Stimulated activated CD8-positive, alpha-beta memory T cell treated with anti-CD3 and anti-CD28 coated beads, Interleukin-4, amount 100 ng/mL, for 24 hours (primary cell): ENCODE data around the gene ZNF518A.

ENCODE experiments used
- DNase-seq: peaks from one replicate; pipeline ENCODE4 v3.0.0-alpha.2; 2020; ENCODE audit warnings: low read depth

Gene ZNF518A, protein sequence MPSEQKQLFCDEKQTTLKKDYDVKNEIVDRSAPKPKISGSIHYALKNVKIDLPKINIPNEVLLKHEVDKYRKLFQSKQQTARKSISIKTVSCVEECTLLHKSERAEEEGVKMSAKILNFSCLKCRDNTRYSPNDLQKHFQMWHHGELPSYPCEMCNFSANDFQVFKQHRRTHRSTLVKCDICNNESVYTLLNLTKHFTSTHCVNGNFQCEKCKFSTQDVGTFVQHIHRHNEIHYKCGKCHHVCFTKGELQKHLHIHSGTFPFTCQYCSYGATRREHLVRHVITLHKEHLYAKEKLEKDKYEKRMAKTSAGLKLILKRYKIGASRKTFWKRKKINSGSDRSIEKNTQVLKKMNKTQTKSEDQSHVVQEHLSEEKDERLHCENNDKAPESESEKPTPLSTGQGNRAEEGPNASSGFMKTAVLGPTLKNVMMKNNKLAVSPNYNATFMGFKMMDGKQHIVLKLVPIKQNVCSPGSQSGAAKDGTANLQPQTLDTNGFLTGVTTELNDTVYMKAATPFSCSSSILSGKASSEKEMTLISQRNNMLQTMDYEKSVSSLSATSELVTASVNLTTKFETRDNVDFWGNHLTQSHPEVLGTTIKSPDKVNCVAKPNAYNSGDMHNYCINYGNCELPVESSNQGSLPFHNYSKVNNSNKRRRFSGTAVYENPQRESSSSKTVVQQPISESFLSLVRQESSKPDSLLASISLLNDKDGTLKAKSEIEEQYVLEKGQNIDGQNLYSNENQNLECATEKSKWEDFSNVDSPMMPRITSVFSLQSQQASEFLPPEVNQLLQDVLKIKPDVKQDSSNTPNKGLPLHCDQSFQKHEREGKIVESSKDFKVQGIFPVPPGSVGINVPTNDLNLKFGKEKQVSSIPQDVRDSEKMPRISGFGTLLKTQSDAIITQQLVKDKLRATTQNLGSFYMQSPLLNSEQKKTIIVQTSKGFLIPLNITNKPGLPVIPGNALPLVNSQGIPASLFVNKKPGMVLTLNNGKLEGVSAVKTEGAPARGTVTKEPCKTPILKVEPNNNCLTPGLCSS (N-terminal part only)

DNA sequence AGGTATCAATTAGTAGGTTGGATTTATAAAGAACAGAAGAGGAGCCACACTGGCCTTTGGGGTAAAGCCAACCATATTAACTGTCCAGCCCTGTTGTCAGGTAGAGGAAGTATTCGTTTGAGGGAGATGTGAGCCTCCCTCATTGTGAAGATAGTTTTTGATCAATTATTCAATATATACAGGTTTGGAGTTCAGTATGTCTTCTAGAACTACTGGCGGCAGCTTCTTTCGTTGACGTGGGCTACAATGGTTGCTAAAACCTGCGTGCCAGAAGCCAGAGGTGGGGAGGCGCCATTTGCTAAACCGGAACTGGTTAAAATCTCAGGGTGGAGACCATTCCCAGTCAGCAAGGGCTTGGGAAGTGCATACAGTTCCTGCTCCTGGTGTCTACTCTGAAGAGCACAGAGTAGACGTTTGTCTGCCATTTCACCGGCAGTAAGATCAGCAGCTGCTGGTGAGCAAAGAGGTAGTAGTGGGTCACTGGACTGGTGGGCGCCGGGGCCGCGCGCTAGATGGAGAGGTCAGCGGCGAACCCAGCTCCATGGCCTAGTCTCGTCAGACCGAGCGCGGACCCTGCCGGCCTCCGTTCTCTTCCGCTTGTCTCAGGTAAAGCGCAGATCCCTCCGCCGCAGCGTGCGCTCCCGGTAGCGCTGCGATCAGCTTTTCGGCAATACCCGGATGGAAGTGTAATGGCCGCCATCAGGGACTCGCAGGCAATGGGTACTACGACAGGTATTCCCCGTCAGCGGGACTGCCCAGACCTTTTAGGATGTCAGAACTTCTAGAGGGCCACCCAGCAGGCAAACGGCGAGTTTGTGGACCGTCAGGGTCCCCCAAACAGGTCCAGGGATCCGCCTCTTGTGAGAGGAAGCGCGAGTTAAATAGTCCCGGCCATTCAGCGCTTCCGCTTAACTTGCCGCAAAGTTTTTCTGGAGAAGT lies at the start of gene ZNF518A:
Gene ZNF518A (plus strand): TSS at position 911 of the 939 bp plus-strand sequence. CDS start 26,026 bp downstream, outside the sequence.
- peak; percentile 73 for DNase-seq

DNA sequence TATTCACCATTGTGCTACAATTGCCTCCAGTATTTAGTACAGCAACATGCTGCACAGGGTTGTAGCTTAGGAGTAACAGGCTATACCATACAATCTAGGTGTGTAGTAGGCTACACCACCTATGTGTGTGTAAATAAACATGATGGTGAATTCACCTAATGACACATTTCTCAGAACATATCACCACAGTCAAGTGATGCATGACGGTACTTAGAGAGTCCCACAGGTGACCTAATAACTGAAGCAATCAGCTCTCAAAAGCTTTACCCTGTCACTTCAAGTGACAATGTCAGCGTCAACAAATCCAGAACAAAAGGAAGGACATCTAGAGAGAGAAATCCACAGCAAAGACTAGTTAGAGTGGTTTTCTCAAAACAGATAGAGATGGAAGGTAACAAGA lies 47.9 kb upstream of the ZNF518A start:
- DNase-seq: no peak

DNA sequence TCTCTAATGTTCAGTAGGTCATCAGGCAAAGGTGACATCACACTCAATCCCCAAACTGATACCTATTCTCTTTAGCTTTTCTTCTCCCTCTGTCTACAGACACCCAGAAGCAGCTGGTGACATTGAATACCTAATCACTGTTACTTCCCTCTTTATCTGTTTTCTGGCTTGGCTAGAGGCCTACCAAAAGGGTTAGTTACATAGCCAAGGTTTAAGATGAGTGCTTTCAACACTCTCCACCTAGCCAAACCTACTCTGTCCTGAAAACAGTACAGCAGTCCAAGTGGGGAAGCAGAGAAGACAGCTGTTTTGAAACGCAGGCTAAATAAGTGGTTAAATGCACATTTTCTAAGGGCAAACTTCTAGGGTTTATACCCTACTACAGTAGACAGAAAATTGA lies 47.3 kb upstream of the ZNF518A start:
- DNase-seq: no peak

DNA sequence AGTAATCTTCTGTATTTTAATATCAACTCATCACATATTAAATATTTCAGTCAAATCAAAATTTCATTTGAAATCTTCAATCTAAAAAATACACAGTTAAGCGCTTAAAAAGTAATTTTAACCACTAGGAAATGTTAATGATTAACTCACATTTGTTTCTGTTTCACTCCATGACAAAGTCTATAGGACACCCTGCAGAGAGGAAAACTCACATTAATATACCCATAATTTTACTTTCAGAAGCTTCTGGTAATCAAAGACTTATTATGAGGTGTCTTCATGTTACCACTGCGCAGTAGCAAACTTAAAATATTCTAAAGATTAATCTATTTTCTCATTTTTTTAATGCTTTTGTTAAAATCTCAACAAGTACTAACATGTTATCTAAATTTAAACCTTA lies 41.0 kb upstream of the ZNF518A start:
- DNase-seq: no peak

DNA sequence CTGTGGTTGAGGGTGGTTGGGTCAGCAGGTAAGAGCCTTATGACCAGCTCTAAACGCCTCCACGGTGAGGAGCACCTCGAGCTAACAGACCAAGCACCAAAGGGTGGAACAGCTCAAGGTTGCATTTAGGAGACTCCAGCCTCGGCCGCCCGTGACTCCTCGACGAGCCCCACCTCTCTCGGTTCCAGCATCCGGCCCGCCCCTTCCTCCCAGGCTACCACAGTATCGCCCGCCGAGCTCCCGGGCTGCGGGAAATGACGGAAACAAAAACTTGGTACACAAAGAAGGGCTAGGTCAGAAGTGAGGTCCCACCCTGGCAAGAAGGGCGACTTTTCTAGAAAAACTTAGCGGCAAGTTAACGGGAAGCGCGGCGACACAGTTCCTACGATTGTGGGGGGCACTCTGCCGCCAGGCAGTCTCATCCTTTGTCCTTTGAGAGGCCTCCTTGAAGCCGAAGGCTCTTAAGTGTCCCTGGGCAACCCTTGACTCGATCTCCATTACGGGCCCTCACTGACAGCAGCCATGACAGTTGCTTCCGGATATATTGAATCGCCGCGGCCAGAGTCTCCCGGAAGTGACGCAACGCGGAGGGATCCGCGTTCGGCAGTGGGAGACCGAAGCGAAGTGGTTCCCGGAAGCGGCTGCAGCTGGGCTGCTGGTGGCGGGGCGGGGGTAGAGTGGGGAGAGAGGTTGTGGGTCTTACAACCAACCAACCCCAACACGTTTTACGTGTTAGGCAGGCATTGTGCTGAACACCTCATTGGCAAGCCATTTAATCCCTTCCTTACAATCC lies 40.2 kb upstream of the ZNF518A start:
- peak; percentile 87 for DNase-seq

DNA sequence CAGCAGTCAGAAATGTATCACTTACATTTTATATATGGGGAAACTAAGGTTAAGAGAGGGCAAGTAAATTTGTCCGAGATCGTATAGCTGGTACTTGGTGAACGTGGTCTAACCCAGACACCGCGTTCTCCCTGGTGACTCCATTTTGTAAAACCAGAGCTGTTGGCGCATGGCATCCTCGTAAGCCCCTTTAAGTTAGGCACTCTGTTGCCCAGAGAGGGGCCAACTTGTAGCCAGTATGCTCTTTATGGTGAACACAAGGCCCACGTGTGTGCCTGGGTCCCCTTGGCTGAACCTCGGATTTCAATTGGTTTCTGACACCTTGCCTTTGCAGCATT lies 39.7 kb upstream of the ZNF518A start:
- DNase-seq: no peak

DNA sequence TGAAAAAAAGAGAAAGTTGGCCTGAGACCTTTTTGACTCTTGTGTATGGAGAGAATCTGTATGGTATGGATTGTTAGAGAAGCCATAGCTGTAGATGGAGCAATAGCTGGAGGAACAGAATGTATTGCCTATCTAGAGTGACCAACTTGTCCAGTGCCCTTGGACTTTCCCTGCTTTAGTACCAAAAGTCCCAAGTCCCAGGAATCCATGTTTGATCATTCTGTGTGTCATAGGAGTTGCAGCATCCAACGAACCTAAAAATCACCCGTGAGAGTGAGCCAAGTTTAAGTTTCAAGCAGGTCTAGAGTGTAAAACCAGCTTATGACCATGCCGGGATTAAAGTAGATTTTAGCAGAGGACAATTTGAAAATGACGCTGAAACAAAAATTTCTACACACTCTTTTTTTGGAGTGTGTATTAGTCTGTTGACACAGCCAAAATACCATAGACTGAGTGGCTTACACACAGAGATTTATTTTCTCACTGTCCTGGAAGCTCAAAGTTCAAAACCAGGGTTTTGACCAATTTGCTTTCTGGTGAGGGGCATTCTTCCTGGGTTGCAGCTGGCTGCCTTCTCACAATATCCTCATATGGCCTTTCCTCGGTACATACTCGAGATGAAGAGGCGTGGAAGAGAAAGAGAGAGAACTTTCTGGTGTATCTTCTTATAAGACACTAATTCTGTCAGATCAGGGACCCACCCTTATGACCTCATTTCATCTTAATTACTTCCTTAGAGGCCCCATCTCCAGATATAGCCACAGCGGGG lies 36.9 kb upstream of the ZNF518A start:
- no peak for DNase-seq

DNA sequence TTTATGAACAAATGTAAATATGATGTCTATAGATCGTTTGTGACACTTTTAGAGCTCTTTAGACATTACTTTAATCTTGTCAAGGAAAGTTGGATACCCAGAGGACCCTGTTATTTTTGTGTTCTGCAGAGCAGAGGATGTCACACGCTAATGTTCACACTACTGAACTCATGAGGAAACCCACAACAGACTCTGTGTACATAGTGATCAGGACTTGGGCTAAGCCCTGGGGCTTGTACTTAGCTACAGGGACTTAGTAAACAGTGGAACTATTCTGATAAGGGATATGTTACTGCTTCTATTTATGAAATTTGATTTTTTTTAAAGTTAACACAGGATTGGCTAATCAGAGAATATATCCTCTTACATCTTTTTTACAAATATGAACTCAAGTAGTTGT lies 36.1 kb upstream of the ZNF518A start:
- DNase-seq: no peak

DNA sequence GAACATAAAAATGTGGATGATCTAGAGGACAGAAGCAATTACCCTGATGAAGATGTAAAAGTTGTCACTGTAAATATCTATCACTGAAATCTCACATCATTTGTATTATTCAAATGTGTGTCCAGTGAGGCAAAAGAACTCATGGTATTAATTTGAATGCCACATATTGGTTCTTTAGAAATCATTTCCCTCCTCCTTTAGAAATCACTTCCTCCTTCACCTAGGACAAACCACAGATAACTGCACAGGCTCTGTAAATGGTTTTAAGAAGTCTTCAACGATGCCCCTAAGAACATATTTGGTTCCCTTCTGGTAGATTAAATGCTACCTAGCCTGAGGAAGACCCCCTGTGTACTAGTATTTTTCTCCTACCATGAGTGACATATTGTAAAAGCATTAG lies 33.1 kb upstream of the ZNF518A start:
- DNase-seq: no peak

DNA sequence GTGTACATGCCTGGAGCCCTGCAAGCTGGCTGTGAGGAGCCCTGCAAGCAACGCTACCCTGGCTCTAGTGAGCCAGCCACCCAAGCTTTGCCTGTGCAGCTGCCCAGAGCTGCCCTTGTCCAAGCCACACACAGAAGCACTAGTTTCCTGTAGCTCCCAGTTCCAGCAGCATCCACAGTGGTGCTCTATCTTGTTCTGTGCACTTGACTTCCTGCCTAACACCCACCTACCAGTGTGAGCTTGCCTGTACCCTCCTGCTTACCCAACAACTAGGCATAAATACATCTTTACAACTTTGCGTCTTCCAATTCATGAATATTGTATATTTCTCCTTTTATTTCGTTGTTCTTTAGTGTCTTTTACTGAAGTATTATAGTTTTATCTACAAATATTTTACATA lies 32.2 kb upstream of the ZNF518A start:
- no peak for DNase-seq

DNA sequence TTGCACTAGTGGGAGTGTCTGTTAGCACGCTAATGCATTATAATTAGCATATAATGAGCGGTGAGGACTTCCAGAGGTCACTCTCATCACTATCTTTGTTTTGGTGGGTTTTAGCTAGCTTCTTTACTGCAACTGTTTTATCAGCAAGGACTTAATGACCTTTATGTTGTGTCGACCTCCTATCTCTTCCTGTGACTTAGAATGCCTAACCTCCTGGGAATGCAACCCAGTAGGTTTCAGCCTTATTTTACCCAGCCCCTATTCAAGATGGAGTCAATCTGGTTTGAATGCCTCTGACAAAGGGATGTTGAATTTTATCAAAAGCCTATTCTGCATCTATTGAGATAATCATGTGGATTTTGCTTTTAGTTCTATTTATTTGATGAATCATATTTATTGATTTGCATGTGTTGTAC lies 22.5 kb upstream of the ZNF518A start:
- no peak for DNase-seq

DNA sequence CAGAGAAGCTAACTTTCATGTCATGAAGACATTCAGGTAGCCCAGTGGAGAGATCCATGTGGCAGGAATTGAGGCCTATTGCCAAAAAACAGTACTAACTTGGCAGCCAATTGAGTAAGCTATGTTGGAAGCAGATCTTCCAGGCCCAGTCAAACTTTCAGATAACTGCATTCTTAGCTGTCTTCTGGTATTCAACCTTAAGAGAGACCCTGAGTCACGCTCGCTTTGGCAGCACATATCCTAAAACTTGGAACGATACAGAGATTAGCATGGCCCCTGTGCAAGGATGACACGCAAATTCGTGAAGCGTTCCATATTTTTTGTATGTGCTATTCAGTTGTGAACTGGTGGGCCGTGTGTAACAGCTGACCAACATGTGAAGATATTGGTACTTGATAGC lies 17.6 kb upstream of the ZNF518A start:
- DNase-seq: no peak

DNA sequence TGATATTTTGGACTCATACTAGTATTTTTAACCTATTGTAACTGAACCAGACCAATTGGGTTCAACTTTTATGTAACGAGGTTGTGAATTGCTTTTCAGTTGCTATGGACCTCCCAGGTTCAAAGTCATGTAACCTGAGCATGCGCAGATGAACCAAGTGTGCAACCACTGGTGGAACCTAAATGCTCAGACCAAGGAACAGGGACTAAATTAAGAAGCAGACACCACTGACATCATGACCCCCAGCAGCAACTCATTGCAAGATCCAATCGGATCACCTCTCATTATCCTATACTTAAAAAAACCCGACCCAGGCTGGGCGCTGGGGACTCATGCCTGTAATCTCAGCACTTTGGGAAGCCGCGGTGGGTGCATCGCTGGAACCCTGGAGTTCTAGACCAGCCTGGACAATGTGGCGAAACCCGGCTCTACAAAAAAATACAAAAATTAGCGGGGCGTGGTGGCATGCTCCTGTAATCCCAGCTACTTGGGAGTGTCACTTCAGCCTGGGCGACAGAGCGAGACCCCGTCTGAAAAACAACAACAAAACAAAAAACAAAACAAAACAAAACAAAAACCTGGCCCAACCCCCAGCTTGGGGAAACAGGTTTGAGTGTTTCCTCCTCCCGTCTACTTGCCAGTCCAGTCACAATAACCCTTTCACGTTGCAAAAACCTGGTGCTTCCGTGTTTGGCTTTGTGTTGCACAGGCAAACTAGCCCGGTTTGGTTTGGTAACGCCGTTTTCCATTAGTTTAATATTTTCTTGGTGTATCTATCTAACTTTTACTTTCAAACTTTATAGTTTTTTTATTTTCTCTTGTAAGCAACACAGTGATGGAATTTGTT lies 11.3 kb upstream of the ZNF518A start:
- no peak for DNase-seq

DNA sequence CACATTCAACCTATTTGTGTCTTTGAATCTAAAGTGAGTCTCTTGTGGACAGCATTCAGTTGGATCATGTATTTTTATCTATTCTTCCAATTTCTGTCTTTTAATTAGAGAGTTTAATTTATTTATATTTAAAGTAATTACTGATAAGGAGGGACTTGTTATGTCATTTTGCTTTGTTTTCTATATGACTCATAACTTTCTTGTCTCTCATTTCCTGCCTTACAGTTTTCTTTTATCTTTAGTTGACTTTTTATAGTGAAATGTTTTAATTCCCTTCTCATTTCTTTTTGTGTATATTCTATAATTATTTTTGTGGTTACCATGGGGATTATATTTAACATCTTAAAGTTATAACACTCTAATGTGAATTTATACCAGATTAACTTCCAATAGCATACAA lies 7.3 kb upstream of the ZNF518A start:
- no peak for DNase-seq

DNA sequence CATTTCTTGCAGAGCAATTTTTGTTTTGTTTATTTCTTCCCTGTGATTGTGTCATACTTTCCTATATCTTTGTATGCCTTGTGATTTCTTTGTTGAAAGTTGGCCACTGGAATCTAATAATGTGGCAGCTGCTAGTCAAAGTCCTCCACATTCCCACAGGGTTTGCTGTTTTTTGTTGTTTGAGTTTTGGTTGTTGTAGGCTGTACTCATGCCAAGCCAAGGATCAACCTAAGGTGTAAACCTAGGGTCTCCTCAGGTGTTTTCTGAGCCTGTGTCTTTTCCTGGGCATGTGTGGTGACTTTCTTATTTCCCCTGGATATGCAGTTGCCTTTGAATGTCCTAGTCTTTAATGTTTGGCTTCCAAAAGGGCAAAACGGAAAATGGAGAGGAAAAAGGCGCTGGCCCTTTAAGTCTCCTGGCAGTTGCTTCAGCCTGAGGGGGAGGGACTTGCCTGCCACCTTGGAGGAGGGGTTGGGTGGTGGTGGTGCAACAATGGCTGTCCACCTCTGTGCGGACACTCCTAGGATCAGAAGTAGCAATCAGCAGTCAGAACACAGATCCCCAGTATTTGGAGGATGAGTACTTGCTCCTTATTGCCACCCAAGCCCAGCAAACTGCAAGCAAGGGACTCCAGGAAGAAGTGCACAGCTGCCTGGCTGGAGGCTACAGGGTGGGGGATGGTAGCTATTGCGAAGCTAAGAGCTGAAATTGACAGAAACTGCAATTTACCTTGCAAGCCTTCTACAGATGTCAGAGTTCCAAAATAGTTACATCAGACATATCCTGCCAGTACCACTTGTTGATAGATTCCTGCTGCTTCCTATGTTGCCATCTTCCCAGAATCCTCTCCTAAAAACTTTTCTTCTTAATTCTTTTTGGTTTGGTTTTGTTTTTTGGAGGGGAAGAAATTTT lies 5.6 kb upstream of the ZNF518A start:
- DNase-seq: no peak

DNA sequence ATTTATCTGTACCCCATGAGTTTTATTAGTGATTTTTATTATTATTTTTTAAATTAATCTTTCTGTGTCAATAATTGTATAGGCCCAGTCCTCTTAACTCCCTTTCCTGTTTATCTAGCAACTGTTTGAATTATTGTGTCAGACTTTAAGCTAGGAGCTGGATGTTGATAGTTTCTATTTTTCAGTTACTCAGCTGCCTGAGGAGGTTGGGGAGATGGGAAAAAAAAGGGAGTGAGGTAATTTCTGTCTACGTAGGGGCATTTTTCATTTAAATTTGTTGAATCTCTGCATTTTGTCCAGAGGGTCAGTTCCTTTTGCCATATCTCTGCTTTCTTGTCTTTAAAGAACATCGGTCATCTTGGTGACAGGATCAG lies 5.0 kb upstream of the ZNF518A start:
- DNase-seq: no peak

DNA sequence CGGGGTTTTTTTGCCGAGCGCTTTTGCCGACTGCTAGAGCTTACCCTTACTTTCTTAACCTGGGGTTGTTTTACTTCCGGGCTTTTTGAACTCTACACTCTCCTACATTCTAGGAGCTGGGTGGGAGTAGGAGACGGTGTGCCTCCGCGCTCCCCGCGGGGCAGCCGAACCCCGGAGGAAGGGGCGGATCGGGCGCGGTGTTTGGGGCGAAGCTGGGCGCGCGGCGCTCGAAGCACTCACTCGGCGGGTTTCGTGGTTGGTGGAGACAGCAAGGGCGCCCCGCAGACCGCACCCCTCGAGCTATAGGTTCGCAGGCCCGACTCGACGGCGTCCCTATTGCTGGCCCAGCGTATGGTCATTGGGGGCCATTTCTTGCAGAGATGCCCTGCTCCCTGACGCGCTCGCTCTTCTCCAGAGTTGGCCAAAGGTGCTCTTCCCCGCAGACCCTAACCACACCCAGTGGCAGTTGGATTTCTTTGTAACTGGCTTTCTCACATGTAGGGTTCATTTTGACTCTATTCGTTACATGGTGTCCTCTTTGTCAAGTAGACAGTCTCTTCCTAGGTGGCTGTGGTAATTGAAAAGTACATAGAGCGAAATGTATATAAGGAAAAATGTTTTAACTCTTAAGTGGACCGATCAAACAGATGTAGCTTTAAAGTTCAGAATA lies 364 bp downstream of the ZNF518A start:
- DNase-seq: peak; percentile 57

DNA sequence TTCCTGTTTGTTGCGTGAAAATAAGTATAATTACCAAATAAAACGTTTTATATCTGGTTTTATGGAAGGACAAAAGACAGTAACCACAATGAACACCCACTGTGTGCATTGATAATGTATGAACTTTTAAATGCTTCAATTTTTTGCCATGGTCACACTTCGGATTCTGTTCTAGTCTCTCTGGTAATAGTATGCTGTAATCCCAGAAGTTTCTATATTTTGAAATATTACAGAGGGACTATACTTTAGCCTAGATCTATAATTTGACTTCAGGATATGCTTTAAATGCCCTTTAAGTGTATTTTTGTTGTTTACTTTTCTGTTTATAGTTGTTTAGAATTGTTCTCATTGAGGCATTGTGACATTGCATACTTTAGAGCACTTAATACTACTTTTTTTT lies 1.5 kb downstream of the ZNF518A start:
- no peak for DNase-seq
